Ovary (tissue), 9 donors: ENCODE results near the gene ALOX5. TPM values are rescaled to one million over a fixed set of nuclear protein-coding genes. Genes with fewer than 3 reads are reported as not detected.
"Not testable (repeated sequence)": the region's sequence is repeated elsewhere in the genome, so short reads cannot be mapped to it uniquely, and the experiment has no call there.

ENCODE experiments used
- DNase-seq, 5 donors: peaks; one replicate each; pipeline ENCODE4 v3.0.0-alpha.2; 2019 to 2020
- H3K27ac ChIP-seq, 2 donors: fragments of 200-600 bp; one replicate each; pipeline versions ENCODE4 v1.5.1 to v1.8.0; 2019 to 2022
- H3K27me3 ChIP-seq: fragments of 200-600 bp; one replicate; pipeline ENCODE4 v1.8.0; 2022
- H3K36me3 ChIP-seq: fragments of 200-600 bp; sonication (generic); one replicate; pipeline ENCODE4 v1.5.1; 2019
- H3K4me1 ChIP-seq: one replicate; pipeline ENCODE4 v1.8.1; 2013; ENCODE audit warnings: mild to moderate bottlenecking, moderate library complexity; ENCODE audit not compliant: insufficient read depth
- H3K4me3 ChIP-seq: fragments of 200-600 bp; sonication (generic); one replicate; pipeline ENCODE4 v1.5.1; 2017
- H3K9me3 ChIP-seq, 2 donors: fragments of 200-600 bp in 1 of 2; sonication (generic) in 1 of 2; one replicate each; pipeline versions ENCODE4 v1.5.1 to v1.8.1; 2013 to 2019; ENCODE audit warnings: mild to moderate bottlenecking in 1 of 2, moderate library complexity in 1 of 2
- EP300 ChIP-seq: sonication (generic); formaldehyde crosslinking; IDR thresholded peaks from one replicate; pipeline ENCODE4 v1.6.1; 2017; ENCODE audit warnings: antibody characterized with exemption
- POLR2A ChIP-seq: fragments of 450-650 bp; IDR thresholded peaks from one replicate; pipeline ENCODE4 v1.6.1; 2017; ENCODE audit warnings: antibody characterized with exemption, mild to moderate bottlenecking, moderate library complexity
- WGBS, 3 donors: extraction: QIAGEN DNeasy Blood & Tissue Kit in 1 of 3; methylation state at CpG; one replicate each; pipeline versions ENCODE4 v1.1.5 to v1.1.7; 2013 to 2017; 5-methylcytosine and 5-hydroxymethylcytosine counted together
- intact Hi-C, 4 donors: fragments of 100-400 bp; cut with DNase I; formaldehyde crosslinking; loops; one replicate each; pipeline versions ENCODE4 v1.11.0 to v1.15.1; 2022 to 2023
- polyA plus RNA-seq, 2 donors: library from polyadenylated mRNA; stranded (reverse); fragments of 200-250 nt in 1 of 2; fragments of 350-450 nt in 1 of 2; fragmentation: Illumina TruSeq in 1 of 2; extraction: RNeasy Lipid Tissue Mini Kit (QIAGEN cat#74804) in 1 of 2; gene quantifications; one replicate each; pipeline ENCODE4 v1.2.3, GENCODE V29; 2013 to 2014
- total RNA-seq, 7 donors: library from RNA; depleted of rRNA in 2 of 7; stranded (reverse); fragments of >200 nt in 2 of 7; fragmentation: NEBNext Ultra II Directional in 3 of 7; extraction: Animal tissue kit (Norgen Biotek cat#: 25700) in 3 of 7; gene quantifications; one replicate each; pipeline versions ENCODE4 v1.1.0 to v1.2.4, GENCODE V29; 2016 to 2023
- TF ChIP-seq, protein P1 (sequence below), 3 donors: fragments of 450-650 bp in 2 of 3; fragments of 200-600 bp in 1 of 3; IDR thresholded peaks; one replicate each; pipeline versions ENCODE4 v1.5.1 to v1.8.0; 2016 to 2022; ENCODE audit warnings: antibody characterized with exemption in 3 of 3, mild to moderate bottlenecking in 1 of 3
- donor health status: DM: no; HTN: no; CAD: no; lungs with moderate emphysema.
- donor health status: DM: no; HTN: no; CAD: no.
- donor health status: Bipolar disorder and iron deficiency.
- donor health status: DM: yes; HTN: yes; CAD: no.
- donor health status: DM: no; HTN: no; CAD: no.
- donor health status: DM: yes; HTN: yes; CAD: no.

ALOX5 gene
- total and polyA plus RNA-seq, 9 donors, result 1.7 to 17.7 (median 6.3) TPM

DNA sequence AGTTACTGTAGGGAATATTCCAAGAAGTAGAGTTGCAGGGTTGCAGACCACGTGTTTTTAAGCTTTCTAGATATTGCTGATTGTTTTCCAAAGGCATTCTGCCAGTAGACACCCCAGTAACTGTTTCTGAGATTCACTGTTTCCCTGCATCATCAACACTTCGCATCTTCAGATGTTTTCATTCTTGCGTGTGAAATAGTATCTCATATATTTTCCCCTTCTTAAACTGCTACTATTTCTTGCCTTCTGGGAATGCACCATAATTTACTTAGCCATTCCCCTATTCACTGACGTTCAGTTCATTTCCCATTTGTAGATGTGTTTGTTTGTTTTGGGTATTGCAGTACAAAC is 30.7 kb downstream of the ALOX5 start:
- TF ChIP-seq, protein P1, sequence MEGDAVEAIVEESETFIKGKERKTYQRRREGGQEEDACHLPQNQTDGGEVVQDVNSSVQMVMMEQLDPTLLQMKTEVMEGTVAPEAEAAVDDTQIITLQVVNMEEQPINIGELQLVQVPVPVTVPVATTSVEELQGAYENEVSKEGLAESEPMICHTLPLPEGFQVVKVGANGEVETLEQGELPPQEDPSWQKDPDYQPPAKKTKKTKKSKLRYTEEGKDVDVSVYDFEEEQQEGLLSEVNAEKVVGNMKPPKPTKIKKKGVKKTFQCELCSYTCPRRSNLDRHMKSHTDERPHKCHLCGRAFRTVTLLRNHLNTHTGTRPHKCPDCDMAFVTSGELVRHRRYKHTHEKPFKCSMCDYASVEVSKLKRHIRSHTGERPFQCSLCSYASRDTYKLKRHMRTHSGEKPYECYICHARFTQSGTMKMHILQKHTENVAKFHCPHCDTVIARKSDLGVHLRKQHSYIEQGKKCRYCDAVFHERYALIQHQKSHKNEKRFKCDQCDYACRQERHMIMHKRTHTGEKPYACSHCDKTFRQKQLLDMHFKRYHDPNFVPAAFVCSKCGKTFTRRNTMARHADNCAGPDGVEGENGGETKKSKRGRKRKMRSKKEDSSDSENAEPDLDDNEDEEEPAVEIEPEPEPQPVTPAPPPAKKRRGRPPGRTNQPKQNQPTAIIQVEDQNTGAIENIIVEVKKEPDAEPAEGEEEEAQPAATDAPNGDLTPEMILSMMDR (IDR thresholded peaks at IDR 0.05), result no peak
- TF ChIP-seq POLR2A, result no peak
- TF ChIP-seq EP300, result no peak
- intact Hi-C loops, result no loop called here
- no peak for DNase-seq
- H3K27ac ChIP-seq, result no peak overlapping the region
- H3K27me3 ChIP-seq, result no peaks in the 10 kb centered on the region
- no peaks in the 10 kb centered on the region for H3K4me1 ChIP-seq
- H3K4me3 ChIP-seq, result no peak overlapping the region
- H3K36me3 ChIP-seq, result no peaks in the 10 kb centered on the region
- H3K9me3 ChIP-seq, result no peaks in the 10 kb centered on the region
- WGBS, 3 donors, result 22 to 43% (median 35%) methylated on average over 4 of the region's 4 CpGs

DNA sequence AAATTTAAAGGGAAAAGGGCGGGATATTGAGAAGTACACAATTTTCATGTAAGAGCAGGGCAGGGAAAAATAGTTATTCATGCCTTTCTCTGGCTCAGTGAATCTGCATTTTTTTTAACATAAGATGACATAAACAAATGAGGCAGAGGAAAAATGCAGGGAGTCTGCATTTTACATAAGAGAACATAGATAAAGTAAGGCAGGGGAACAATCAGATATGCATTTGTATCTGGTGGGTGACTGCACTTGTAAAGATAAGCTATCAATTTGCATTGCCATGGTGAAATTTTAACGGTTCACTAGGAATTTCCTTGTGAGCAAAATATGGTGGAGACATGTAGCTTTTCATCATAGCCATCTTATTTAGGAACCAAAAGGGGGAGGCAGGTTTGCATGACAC is 33.5 kb downstream of the ALOX5 start:
- Histone ChIP-seq H3K36me3 (no peaks in the 10 kb centered on the region), H3K27ac (no peak overlapping the region), H3K4me1 (no peaks in the 10 kb centered on the region), H3K27me3 (no peaks in the 10 kb centered on the region), H3K4me3 (no peak overlapping the region), H3K9me3 (no peaks in the 10 kb centered on the region)
- intact Hi-C loops, result no loop called here
- no peak for DNase-seq
- TF ChIP-seq POLR2A (no peak), EP300 (no peak)
- TF ChIP-seq, protein P1 (IDR thresholded peaks at IDR 0.05), result no peak
- WGBS, 3 donors, result 43 to 54% (median 48%) methylated on average over 2 of the region's 2 CpGs

GRCh38 chr10:45408421-45409319 is 34.7 kb downstream of the ALOX5 start:
- H3K9me3 ChIP-seq, result no peaks in the 10 kb centered on the region
- H3K36me3 ChIP-seq, result no peaks in the 10 kb centered on the region
- intact Hi-C loops, result no loop called here
- no peaks in the 10 kb centered on the region for H3K27me3 ChIP-seq
- DNase-seq, result no peak
- 49 to 63% (median 56%) methylated on average over 5 of the region's 5 CpGs for WGBS, 3 donors
- no peaks in the 10 kb centered on the region for H3K4me1 ChIP-seq
- no peak for TF ChIP-seq EP300
- TF ChIP-seq, protein P1 (IDR thresholded peaks at IDR 0.05), result no peak
- TF ChIP-seq POLR2A, result no peak
- H3K4me3 ChIP-seq, result no peak overlapping the region
- H3K27ac ChIP-seq, result no peak overlapping the region

DNA sequence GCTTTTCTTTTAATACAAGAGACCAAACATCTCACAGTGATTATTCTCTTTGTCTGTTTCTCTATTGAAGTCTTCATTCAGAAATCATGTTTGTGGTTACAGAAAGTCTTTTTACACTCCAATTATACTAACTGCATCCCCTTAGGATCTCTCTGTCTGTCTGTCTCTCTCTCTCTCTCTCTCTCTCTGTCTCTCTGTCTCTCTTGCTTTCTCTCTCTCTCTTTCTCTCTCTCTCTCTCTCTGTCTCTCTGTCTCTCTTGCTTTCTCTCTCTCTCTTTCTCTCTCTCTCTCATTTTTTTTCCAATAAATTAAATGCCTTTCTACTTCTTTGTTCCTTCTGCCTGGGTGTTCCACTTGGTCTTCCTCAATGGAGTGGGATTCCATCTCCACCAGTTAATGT is 35.3 kb downstream of the ALOX5 start:
- H3K4me3 ChIP-seq, H3K27me3 ChIP-seq, H3K4me1 ChIP-seq, intact Hi-C loops, H3K36me3 ChIP-seq, H3K27ac ChIP-seq, H3K9me3 ChIP-seq, DNase-seq: not testable (repeated sequence)

DNA sequence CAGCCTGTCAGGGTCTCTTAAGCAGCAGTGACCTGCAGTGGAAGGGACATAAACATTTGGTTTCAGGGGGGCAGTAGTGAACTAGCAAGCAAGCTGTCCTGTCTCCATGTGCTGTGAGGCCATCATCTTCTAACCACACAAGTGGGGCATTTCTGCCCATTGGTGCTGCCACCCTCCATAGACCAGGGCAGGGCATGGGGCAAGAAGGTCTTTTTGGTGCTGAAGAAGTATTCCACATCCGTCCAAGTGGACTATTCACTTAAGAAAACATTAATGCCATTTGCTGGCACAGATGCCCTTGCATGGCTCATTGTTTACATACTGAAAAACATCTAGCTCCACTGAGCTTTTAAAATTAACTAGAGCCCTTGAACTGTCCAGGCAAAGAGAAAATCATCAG is 35.8 kb downstream of the ALOX5 start:
- Histone ChIP-seq H3K36me3 (no peaks in the 10 kb centered on the region), H3K4me1 (no peaks in the 10 kb centered on the region), H3K4me3 (no peak overlapping the region), H3K27ac (no peak overlapping the region), H3K9me3 (no peaks in the 10 kb centered on the region), H3K27me3 (no peaks in the 10 kb centered on the region)
- TF ChIP-seq POLR2A (no peak), EP300 (no peak)
- TF ChIP-seq, protein P1 (IDR thresholded peaks at IDR 0.05), result no peak
- intact Hi-C loops, result no loop called here
- WGBS, 3 donors, result 50 to 77% (median 59%) methylated on average over 1 of the region's 1 CpG
- no peak for DNase-seq
